WTC11 (cell line): ENCODE results near the gene DMD. TPM values are rescaled to one million over a fixed set of nuclear protein-coding genes. Genes with fewer than 3 reads are reported as not detected.

ENCODE experiments used
- ATAC-seq: fragments of 200-7000 bp; cut with Tn5 transposase; 2 replicates; pipeline ENCODE4 v1.10.0; 2021; ENCODE audit warnings: mild to moderate bottlenecking, moderate library complexity
- CTCF ChIA-PET: fragments of 300-600 bp; sonication (Branson Sonifier 250); formaldehyde crosslinking; loops from one replicate; lab custom pipeline; 2021; ENCODE audit warnings: antibody characterized with exemption; lab: Charles Lee
- POLR2A ChIA-PET: fragments of 350-600 bp; sonication (Branson Sonifier 250); formaldehyde crosslinking; loops from one replicate; lab custom pipeline; 2021; ENCODE audit warnings: antibody characterized with exemption; lab: Charles Lee
- DNase-seq: peaks from one replicate; pipeline ENCODE4 v3.0.0; 2021; ENCODE audit warnings: low spot score
- H3K27ac Mint-ChIP-seq: 2 replicates; pipeline ENCODE4 v1.8.0; 2021; ENCODE audit warnings: mixed read lengths
- H3K27me3 Mint-ChIP-seq: 2 replicates; pipeline ENCODE4 v1.8.0; 2021; ENCODE audit warnings: low read depth, mild to moderate bottlenecking, moderate library complexity, mixed read lengths
- H3K36me3 Mint-ChIP-seq: 2 replicates; pipeline ENCODE4 v1.8.0; 2021; ENCODE audit warnings: mixed read lengths
- H3K4me1 Mint-ChIP-seq: 2 replicates; pipeline ENCODE4 v1.8.0; 2022; ENCODE audit warnings: mixed read lengths
- H3K4me3 Mint-ChIP-seq: 2 replicates; pipeline ENCODE4 v1.8.0; 2021; ENCODE audit warnings: mild to moderate bottlenecking, moderate library complexity, mixed read lengths
- H3K9me3 Mint-ChIP-seq: 2 replicates; pipeline ENCODE4 v1.8.0; 2021; ENCODE audit warnings: mixed read lengths
- EMX1 ChIP-seq: fragments of 250-450 bp; sonication (Bioruptor Pico); IDR thresholded peaks from 2 replicates; pipeline ENCODE4 v1.8.0; 2021; ENCODE audit warnings: mild to moderate bottlenecking
- ETV6 ChIP-seq: sonication (generic); formaldehyde crosslinking; IDR thresholded peaks from 2 replicates; pipeline ENCODE4 v1.8.1; 2022; ENCODE audit warnings: mild to moderate bottlenecking, missing genetic modification reagents
- FOXJ3 ChIP-seq: sonication (generic); formaldehyde crosslinking; IDR thresholded peaks from 2 replicates; pipeline ENCODE4 v1.9.0; 2021; ENCODE audit warnings: missing genetic modification reagents, mild to moderate bottlenecking, borderline replicate concordance
- JAZF1 ChIP-seq: fragments of 250-450 bp; sonication (Bioruptor Pico); IDR thresholded peaks from 2 replicates; pipeline ENCODE4 v1.9.0; 2021; ENCODE audit warnings: moderate library complexity, mild to moderate bottlenecking, inconsistent platforms
- NFYB ChIP-seq: sonication (generic); formaldehyde crosslinking; conservative IDR thresholded peaks from 2 replicates; pipeline ENCODE4 v1.8.0; 2022; ENCODE audit warnings: low read depth, missing genetic modification reagents
- NR1H2 ChIP-seq: sonication (generic); formaldehyde crosslinking; IDR thresholded peaks from 2 replicates; pipeline ENCODE4 v1.9.0; 2021; ENCODE audit warnings: mild to moderate bottlenecking, moderate library complexity, missing genetic modification reagents
- RELA ChIP-seq: sonication (generic); formaldehyde crosslinking; IDR thresholded peaks from 2 replicates; pipeline ENCODE4 v1.8.1; 2022; ENCODE audit warnings: missing genetic modification reagents, mild to moderate bottlenecking, borderline replicate concordance
- SOX15 ChIP-seq: fragments of 250-450 bp; sonication (Bioruptor Pico); IDR thresholded peaks from 2 replicates; pipeline ENCODE4 v1.9.0; 2021; ENCODE audit warnings: mild to moderate bottlenecking
- ZNF121 ChIP-seq: sonication (generic); formaldehyde crosslinking; IDR thresholded peaks from 2 replicates; pipeline ENCODE4 v1.8.0; 2023; ENCODE audit warnings: missing genetic modification reagents
- ZNF138 ChIP-seq: sonication (generic); formaldehyde crosslinking; conservative IDR thresholded peaks from 2 replicates; pipeline ENCODE4 v1.8.1; 2022; ENCODE audit warnings: mild to moderate bottlenecking, moderate library complexity, missing genetic modification reagents
- ZNF416 ChIP-seq: fragments of 250-450 bp; sonication (Bioruptor Pico); IDR thresholded peaks from 2 replicates; pipeline ENCODE4 v1.9.0; 2021; ENCODE audit warnings: mild to moderate bottlenecking, inconsistent platforms
- ZNF423 ChIP-seq: fragments of 250-450 bp; sonication (Bioruptor Pico); IDR thresholded peaks from 2 replicates; pipeline ENCODE4 v2.1.2; 2022; ENCODE audit warnings: mild to moderate bottlenecking, moderate library complexity
- total RNA-seq: library from RNA; stranded (reverse); gene quantifications from 3 replicates; pipeline ENCODE4 v1.2.3, GENCODE V29; 2021
- TF ChIP-seq, protein P1 (sequence below): fragments of 250-450 bp; sonication (Bioruptor Pico); IDR thresholded peaks from 2 replicates; pipeline ENCODE4 v1.9.0; 2021; ENCODE audit warnings: moderate library complexity, mild to moderate bottlenecking, inconsistent platforms, borderline replicate concordance
- TF ChIP-seq, protein P2 (sequence below): sonication (generic); formaldehyde crosslinking; IDR thresholded peaks from 2 replicates; pipeline ENCODE4 v1.8.0; 2022; ENCODE audit warnings: mild to moderate bottlenecking, missing genetic modification reagents
- TF ChIP-seq, protein P3 (sequence below): sonication (generic); formaldehyde crosslinking; conservative IDR thresholded peaks from 2 replicates; pipeline ENCODE4 v1.8.1; 2022; ENCODE audit warnings: mild to moderate bottlenecking, missing genetic modification reagents
- TF ChIP-seq, protein P4 (sequence below): sonication (generic); formaldehyde crosslinking; IDR thresholded peaks from 2 replicates; pipeline ENCODE4 v1.8.0; 2022; ENCODE audit warnings: missing genetic modification reagents
- TF ChIP-seq, protein P5 (sequence below): sonication (generic); formaldehyde crosslinking; IDR thresholded peaks from 2 replicates; pipeline ENCODE4 v1.8.1; 2023; ENCODE audit warnings: mild to moderate bottlenecking, moderate library complexity, missing genetic modification reagents
- TF ChIP-seq, protein P6 (sequence below): sonication (generic); formaldehyde crosslinking; conservative IDR thresholded peaks from 2 replicates; pipeline ENCODE4 v1.8.1; 2023; ENCODE audit warnings: mild to moderate bottlenecking, low read depth, missing genetic modification reagents, moderate library complexity
- TF ChIP-seq, protein P7 (sequence below): fragments of 250-450 bp; sonication (Bioruptor Pico); IDR thresholded peaks from 2 replicates; pipeline ENCODE4 v1.9.0; 2021; ENCODE audit warnings: mild to moderate bottlenecking, borderline replicate concordance

DMD gene
- total RNA-seq, 1 experiment from 2014 or later = 9.1 TPM

DNA sequence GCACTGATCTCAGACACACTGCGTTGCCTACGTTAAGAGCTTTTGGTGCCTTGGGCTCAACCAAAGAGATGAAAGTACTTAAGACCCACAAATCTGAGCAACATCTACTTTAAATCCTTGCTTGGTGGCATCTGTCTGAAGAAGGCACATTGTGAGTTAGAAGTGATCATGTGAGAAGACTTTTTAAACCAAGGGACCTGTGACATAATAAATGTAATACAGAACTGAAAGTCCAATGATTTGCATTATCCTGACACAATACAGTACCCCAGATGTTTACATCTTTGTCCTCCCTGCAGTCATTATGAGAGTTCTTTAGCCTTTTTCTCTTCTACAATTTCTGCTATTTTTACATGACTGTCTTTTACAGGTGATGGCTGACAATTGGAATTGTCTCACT is 2042.8 kb downstream of the DMD start:
- ATAC-seq (no peak), DNase-seq (no peak)
- ChIA-PET POLR2A (no interaction called here), CTCF (no interaction called here)
- peaks cover 8% of the 10 kb centered on the region for H3K4me1 Mint-ChIP-seq
- no peak for TF ChIP-seq ETV6
- TF ChIP-seq, protein P1, sequence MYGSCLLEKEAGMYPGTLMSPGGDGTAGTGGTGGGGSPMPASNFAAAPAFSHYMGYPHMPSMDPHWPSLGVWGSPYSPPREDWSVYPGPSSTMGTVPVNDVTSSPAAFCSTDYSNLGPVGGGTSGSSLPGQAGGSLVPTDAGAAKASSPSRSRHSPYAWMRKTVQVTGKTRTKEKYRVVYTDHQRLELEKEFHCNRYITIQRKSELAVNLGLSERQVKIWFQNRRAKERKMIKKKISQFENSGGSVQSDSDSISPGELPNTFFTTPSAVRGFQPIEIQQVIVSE = no peak
- TF ChIP-seq FOXJ3 = no peak
- no peak for TF ChIP-seq ZNF423 (CRISPR knock-in tag)
- TF ChIP-seq, protein P2, sequence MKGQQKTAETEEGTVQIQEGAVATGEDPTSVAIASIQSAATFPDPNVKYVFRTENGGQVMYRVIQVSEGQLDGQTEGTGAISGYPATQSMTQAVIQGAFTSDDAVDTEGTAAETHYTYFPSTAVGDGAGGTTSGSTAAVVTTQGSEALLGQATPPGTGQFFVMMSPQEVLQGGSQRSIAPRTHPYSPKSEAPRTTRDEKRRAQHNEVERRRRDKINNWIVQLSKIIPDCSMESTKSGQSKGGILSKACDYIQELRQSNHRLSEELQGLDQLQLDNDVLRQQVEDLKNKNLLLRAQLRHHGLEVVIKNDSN (CRISPR knock-in tag) = no peak
- no peak for TF ChIP-seq ZNF138 (CRISPR knock-in tag)
- TF ChIP-seq SOX15 = no peak
- no peak for TF ChIP-seq NFYB
- H3K27me3 Mint-ChIP-seq = no peaks in the 10 kb centered on the region
- peaks cover 11% of the 10 kb centered on the region for H3K9me3 Mint-ChIP-seq
- no peak overlapping the region for H3K27ac Mint-ChIP-seq
- H3K36me3 Mint-ChIP-seq = peaks cover 10% of the 10 kb centered on the region
- no peak overlapping the region for H3K4me3 Mint-ChIP-seq

DNA sequence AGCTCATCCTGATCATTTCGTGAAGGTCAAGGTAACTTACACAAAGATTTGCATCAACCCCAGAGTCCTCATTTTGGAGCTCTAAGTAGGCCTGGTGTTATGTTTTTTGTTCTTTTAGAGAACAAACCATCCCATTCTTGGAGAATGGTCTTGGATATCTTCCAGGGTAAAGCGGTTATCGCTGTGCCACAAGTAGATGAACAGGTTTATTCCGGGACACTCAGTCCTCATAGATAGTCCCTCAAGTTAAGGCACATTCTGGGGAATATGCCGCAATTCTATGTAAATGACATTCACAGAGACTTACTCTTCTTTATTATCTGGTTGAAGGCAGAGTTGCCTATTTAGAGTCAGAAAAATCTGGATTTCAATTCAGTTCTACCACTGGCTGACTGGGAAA is 2044.5 kb downstream of the DMD start:
- ATAC-seq (no peak), DNase-seq (no peak)
- CTCF ChIA-PET = no interaction called here
- peaks cover 14% of the 10 kb centered on the region for H3K36me3 Mint-ChIP-seq
- POLR2A ChIA-PET = no interaction called here
- H3K4me1 Mint-ChIP-seq = peaks cover 8% of the 10 kb centered on the region
- no peak overlapping the region for H3K27ac Mint-ChIP-seq
- peaks cover 19% of the 10 kb centered on the region for H3K9me3 Mint-ChIP-seq
- H3K4me3 Mint-ChIP-seq = no peak overlapping the region
- H3K27me3 Mint-ChIP-seq = no peaks in the 10 kb centered on the region
- TF ChIP-seq EMX1 (CRISPR knock-in tag) (no peak), ZNF121 (no peak)
- TF ChIP-seq, protein P3, sequence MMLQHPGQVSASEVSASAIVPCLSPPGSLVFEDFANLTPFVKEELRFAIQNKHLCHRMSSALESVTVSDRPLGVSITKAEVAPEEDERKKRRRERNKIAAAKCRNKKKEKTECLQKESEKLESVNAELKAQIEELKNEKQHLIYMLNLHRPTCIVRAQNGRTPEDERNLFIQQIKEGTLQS = no peak
- TF ChIP-seq, protein P1 = no peak

DNA sequence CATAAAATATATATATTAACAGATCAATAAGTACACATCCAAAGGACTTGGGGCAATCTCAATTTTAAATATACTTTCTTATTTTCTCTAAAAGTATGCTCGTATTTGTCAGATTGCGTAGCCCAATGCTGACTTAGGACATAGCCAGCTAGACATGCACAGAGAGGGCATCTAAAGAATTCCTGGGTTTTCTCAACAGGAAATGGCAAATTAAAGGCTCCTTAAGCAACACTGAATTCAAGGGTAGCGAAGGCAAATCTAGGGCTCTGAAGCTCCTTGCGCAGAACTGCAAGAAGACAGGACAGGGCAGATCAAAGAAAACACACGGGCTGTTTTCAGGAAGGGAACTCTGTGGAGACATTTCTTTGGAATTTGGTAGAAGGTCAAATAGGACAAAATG is 2044.9 kb downstream of the DMD start:
- H3K27me3 Mint-ChIP-seq = no peaks in the 10 kb centered on the region
- no peak overlapping the region for H3K27ac Mint-ChIP-seq
- H3K36me3 Mint-ChIP-seq = peaks cover 14% of the 10 kb centered on the region
- no peak overlapping the region for H3K4me3 Mint-ChIP-seq
- ATAC-seq (peak; percentile 32), DNase-seq (no peak)
- POLR2A ChIA-PET = no interaction called here
- CTCF ChIA-PET = no interaction called here
- peaks cover 8% of the 10 kb centered on the region for H3K4me1 Mint-ChIP-seq
- peaks cover 19% of the 10 kb centered on the region for H3K9me3 Mint-ChIP-seq
- TF ChIP-seq JAZF1 = no peak
- TF ChIP-seq, protein P4, sequence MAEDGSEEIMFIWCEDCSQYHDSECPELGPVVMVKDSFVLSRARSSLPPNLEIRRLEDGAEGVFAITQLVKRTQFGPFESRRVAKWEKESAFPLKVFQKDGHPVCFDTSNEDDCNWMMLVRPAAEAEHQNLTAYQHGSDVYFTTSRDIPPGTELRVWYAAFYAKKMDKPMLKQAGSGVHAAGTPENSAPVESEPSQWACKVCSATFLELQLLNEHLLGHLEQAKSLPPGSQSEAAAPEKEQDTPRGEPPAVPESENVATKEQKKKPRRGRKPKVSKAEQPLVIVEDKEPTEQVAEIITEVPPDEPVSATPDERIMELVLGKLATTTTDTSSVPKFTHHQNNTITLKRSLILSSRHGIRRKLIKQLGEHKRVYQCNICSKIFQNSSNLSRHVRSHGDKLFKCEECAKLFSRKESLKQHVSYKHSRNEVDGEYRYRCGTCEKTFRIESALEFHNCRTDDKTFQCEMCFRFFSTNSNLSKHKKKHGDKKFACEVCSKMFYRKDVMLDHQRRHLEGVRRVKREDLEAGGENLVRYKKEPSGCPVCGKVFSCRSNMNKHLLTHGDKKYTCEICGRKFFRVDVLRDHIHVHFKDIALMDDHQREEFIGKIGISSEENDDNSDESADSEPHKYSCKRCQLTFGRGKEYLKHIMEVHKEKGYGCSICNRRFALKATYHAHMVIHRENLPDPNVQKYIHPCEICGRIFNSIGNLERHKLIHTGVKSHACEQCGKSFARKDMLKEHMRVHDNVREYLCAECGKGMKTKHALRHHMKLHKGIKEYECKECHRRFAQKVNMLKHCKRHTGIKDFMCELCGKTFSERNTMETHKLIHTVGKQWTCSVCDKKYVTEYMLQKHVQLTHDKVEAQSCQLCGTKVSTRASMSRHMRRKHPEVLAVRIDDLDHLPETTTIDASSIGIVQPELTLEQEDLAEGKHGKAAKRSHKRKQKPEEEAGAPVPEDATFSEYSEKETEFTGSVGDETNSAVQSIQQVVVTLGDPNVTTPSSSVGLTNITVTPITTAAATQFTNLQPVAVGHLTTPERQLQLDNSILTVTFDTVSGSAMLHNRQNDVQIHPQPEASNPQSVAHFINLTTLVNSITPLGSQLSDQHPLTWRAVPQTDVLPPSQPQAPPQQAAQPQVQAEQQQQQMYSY = no peak
- no peak for TF ChIP-seq ZNF416 (CRISPR knock-in tag)
- TF ChIP-seq RELA (CRISPR knock-in tag) = no peak
- TF ChIP-seq, protein P5, sequence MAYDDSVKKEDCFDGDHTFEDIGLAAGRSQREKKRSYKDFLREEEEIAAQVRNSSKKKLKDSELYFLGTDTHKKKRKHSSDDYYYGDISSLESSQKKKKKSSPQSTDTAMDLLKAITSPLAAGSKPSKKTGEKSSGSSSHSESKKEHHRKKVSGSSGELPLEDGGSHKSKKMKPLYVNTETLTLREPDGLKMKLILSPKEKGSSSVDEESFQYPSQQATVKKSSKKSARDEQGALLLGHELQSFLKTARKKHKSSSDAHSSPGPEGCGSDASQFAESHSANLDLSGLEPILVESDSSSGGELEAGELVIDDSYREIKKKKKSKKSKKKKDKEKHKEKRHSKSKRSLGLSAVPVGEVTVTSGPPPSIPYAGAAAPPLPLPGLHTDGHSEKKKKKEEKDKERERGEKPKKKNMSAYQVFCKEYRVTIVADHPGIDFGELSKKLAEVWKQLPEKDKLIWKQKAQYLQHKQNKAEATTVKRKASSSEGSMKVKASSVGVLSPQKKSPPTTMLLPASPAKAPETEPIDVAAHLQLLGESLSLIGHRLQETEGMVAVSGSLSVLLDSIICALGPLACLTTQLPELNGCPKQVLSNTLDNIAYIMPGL (CRISPR knock-in tag) = no peak
- TF ChIP-seq, protein P6, sequence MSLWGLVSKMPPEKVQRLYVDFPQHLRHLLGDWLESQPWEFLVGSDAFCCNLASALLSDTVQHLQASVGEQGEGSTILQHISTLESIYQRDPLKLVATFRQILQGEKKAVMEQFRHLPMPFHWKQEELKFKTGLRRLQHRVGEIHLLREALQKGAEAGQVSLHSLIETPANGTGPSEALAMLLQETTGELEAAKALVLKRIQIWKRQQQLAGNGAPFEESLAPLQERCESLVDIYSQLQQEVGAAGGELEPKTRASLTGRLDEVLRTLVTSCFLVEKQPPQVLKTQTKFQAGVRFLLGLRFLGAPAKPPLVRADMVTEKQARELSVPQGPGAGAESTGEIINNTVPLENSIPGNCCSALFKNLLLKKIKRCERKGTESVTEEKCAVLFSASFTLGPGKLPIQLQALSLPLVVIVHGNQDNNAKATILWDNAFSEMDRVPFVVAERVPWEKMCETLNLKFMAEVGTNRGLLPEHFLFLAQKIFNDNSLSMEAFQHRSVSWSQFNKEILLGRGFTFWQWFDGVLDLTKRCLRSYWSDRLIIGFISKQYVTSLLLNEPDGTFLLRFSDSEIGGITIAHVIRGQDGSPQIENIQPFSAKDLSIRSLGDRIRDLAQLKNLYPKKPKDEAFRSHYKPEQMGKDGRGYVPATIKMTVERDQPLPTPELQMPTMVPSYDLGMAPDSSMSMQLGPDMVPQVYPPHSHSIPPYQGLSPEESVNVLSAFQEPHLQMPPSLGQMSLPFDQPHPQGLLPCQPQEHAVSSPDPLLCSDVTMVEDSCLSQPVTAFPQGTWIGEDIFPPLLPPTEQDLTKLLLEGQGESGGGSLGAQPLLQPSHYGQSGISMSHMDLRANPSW (CRISPR knock-in tag) = no peak
- no peak for TF ChIP-seq NR1H2 (CRISPR knock-in tag)
- TF ChIP-seq, protein P7, sequence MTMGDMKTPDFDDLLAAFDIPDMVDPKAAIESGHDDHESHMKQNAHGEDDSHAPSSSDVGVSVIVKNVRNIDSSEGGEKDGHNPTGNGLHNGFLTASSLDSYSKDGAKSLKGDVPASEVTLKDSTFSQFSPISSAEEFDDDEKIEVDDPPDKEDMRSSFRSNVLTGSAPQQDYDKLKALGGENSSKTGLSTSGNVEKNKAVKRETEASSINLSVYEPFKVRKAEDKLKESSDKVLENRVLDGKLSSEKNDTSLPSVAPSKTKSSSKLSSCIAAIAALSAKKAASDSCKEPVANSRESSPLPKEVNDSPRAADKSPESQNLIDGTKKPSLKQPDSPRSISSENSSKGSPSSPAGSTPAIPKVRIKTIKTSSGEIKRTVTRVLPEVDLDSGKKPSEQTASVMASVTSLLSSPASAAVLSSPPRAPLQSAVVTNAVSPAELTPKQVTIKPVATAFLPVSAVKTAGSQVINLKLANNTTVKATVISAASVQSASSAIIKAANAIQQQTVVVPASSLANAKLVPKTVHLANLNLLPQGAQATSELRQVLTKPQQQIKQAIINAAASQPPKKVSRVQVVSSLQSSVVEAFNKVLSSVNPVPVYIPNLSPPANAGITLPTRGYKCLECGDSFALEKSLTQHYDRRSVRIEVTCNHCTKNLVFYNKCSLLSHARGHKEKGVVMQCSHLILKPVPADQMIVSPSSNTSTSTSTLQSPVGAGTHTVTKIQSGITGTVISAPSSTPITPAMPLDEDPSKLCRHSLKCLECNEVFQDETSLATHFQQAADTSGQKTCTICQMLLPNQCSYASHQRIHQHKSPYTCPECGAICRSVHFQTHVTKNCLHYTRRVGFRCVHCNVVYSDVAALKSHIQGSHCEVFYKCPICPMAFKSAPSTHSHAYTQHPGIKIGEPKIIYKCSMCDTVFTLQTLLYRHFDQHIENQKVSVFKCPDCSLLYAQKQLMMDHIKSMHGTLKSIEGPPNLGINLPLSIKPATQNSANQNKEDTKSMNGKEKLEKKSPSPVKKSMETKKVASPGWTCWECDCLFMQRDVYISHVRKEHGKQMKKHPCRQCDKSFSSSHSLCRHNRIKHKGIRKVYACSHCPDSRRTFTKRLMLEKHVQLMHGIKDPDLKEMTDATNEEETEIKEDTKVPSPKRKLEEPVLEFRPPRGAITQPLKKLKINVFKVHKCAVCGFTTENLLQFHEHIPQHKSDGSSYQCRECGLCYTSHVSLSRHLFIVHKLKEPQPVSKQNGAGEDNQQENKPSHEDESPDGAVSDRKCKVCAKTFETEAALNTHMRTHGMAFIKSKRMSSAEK (CRISPR knock-in tag) = no peak
